IPS-18a (cell line): ENCODE measurements around the gene SRRM3.
A peak's percentile ranks its signal among the peaks of the same experiment; 100 is the strongest.
"Not testable (repeated sequence)": the region's sequence is repeated elsewhere in the genome, so short reads cannot be mapped to it uniquely, and the experiment has no call there.

ENCODE experiments used
- H3K27ac ChIP-seq: one replicate; pipeline ENCODE4 v1.5.1; 2013; ENCODE audit warnings: low read length
- H3K27me3 ChIP-seq: one replicate; pipeline ENCODE4 v1.6.1; 2013; ENCODE audit warnings: mild to moderate bottlenecking, low read length; ENCODE audit not compliant: control insufficient read depth, insufficient read depth
- H3K36me3 ChIP-seq: one replicate; pipeline ENCODE4 v1.6.1; 2013; ENCODE audit warnings: low read depth, low read length; ENCODE audit not compliant: control insufficient read depth
- H3K4me1 ChIP-seq: one replicate; pipeline ENCODE4 v1.6.1; 2013; ENCODE audit warnings: low read depth, low read length; ENCODE audit not compliant: control insufficient read depth
- H3K4me3 ChIP-seq: one replicate; pipeline ENCODE4 v1.5.1; 2013; ENCODE audit warnings: low read length
- H3K9ac ChIP-seq: one replicate; pipeline ENCODE4 v1.6.1; 2013; ENCODE audit warnings: mild to moderate bottlenecking, low read length, moderate library complexity
- H3K9me3 ChIP-seq: one replicate; pipeline ENCODE4 v1.6.1; 2013; ENCODE audit warnings: low read depth, low read length; ENCODE audit not compliant: control insufficient read depth

SRRM3 gene

GRCh38 chr7:76268376-76268775 is 66.7 kb downstream of the SRRM3 start:
- peaks cover 18% of the 10 kb centered on the region for H3K4me1 ChIP-seq
- no peaks in the 10 kb centered on the region for H3K36me3 ChIP-seq
- H3K9me3 ChIP-seq = no peaks in the 10 kb centered on the region
- H3K4me3 ChIP-seq = no peak overlapping the region
- no peak overlapping the region for H3K27ac ChIP-seq
- no peak overlapping the region for H3K9ac ChIP-seq
- H3K27me3 ChIP-seq = peaks cover 6% of the 10 kb centered on the region

- no peaks in the 10 kb centered on the region for H3K9me3 ChIP-seq
- H3K27me3 ChIP-seq = peaks cover 6% of the 10 kb centered on the region
- H3K4me3 ChIP-seq = no peak overlapping the region
- no peak overlapping the region for H3K9ac ChIP-seq
- no peaks in the 10 kb centered on the region for H3K36me3 ChIP-seq
- H3K27ac ChIP-seq = no peak overlapping the region
- H3K4me1 ChIP-seq = peaks cover 23% of the 10 kb centered on the region
Observed at GRCh38 chr7:76269895-76270294, 68.2 kb downstream of the SRRM3 start.

- H3K9me3 ChIP-seq, H3K9ac ChIP-seq, H3K27ac ChIP-seq, H3K27me3 ChIP-seq, H3K36me3 ChIP-seq, H3K4me3 ChIP-seq: not testable (repeated sequence)
- H3K4me1 ChIP-seq = peaks cover 23% of the 10 kb centered on the region
Observed at GRCh38 chr7:76271384-76271783, 69.7 kb downstream of the SRRM3 start.

GRCh38 chr7:76272142-76272541 is 70.4 kb downstream of the SRRM3 start:
- no peak overlapping the region for H3K27ac ChIP-seq
- peaks cover 23% of the 10 kb centered on the region for H3K4me1 ChIP-seq
- no peaks in the 10 kb centered on the region for H3K9me3 ChIP-seq
- no peaks in the 10 kb centered on the region for H3K36me3 ChIP-seq
- H3K27me3 ChIP-seq = peaks cover under 1% of the 10 kb centered on the region
- H3K9ac ChIP-seq = no peak overlapping the region
- H3K4me3 ChIP-seq = no peak overlapping the region

- H3K27me3 ChIP-seq = no peaks in the 10 kb centered on the region
- no peak overlapping the region for H3K9ac ChIP-seq
- no peak overlapping the region for H3K27ac ChIP-seq
- peak overlapping the region; percentile 19 for H3K4me3 ChIP-seq
- peaks cover 23% of the 10 kb centered on the region for H3K4me1 ChIP-seq
- no peaks in the 10 kb centered on the region for H3K9me3 ChIP-seq
- no peaks in the 10 kb centered on the region for H3K36me3 ChIP-seq
Observed at GRCh38 chr7:76272851-76273497, 71.3 kb downstream of the SRRM3 start.

- Histone ChIP-seq H3K4me1 (peaks cover 23% of the 10 kb centered on the region), H3K27me3 (peaks cover 2% of the 10 kb centered on the region), H3K27ac (no peak overlapping the region), H3K9ac (no peak overlapping the region), H3K36me3 (no peaks in the 10 kb centered on the region), H3K9me3 (no peaks in the 10 kb centered on the region), H3K4me3 (peak overlapping the region; percentile 19)
Observed at GRCh38 chr7:76273503-76273902, 71.8 kb downstream of the SRRM3 start.

GRCh38 chr7:76278540-76278939 is 76.8 kb downstream of the SRRM3 start:
- Histone ChIP-seq H3K4me3 (no peak overlapping the region), H3K4me1 (peaks cover 12% of the 10 kb centered on the region), H3K36me3 (no peaks in the 10 kb centered on the region), H3K27ac (no peak overlapping the region), H3K9ac (no peak overlapping the region), H3K9me3 (no peaks in the 10 kb centered on the region), H3K27me3 (peaks cover 44% of the 10 kb centered on the region)

GRCh38 chr7:76280408-76280807 is 78.7 kb downstream of the SRRM3 start:
- Histone ChIP-seq H3K9me3 (no peaks in the 10 kb centered on the region), H3K27ac (no peak overlapping the region), H3K27me3 (peaks cover 51% of the 10 kb centered on the region), H3K4me1 (peaks cover 8% of the 10 kb centered on the region), H3K9ac (no peak overlapping the region), H3K36me3 (no peaks in the 10 kb centered on the region), H3K4me3 (no peak overlapping the region)

- peaks cover 51% of the 10 kb centered on the region for H3K27me3 ChIP-seq
- H3K36me3 ChIP-seq = no peaks in the 10 kb centered on the region
- H3K27ac ChIP-seq = no peak overlapping the region
- H3K4me1 ChIP-seq = peaks cover 8% of the 10 kb centered on the region
- H3K4me3 ChIP-seq = peak overlapping the region; percentile 54
- H3K9me3 ChIP-seq = no peaks in the 10 kb centered on the region
- H3K9ac ChIP-seq = no peak overlapping the region
Observed at GRCh38 chr7:76281006-76281705, 79.5 kb downstream of the SRRM3 start.

GRCh38 chr7:76281706-76282343 is 80.1 kb downstream of the SRRM3 start:
- Histone ChIP-seq H3K27me3 (peaks cover 51% of the 10 kb centered on the region), H3K4me1 (peaks cover 8% of the 10 kb centered on the region), H3K4me3 (peak overlapping the region; percentile 74), H3K36me3 (no peaks in the 10 kb centered on the region), H3K9me3 (no peaks in the 10 kb centered on the region), H3K9ac (no peak overlapping the region), H3K27ac (no peak overlapping the region)

GRCh38 chr7:76282344-76283253 is 80.9 kb downstream of the SRRM3 start:
- Histone ChIP-seq H3K4me1 (peaks cover 8% of the 10 kb centered on the region), H3K4me3 (peak overlapping the region; percentile 74), H3K27ac (no peak overlapping the region), H3K36me3 (no peaks in the 10 kb centered on the region), H3K9ac (no peak overlapping the region), H3K27me3 (peaks cover 51% of the 10 kb centered on the region), H3K9me3 (no peaks in the 10 kb centered on the region)
